Keratinocyte (primary cell): ENCODE data around the gene DTWD2.

Source experiments
- CTCF ChIP-seq, 3 experiments: IDR thresholded peaks in 1 of 3; conservative IDR thresholded peaks in 1 of 3; optimal IDR thresholded peaks in 1 of 3; 2 replicates in 2 of 3; 3 replicates in 1 of 3; pipeline versions ENCODE3 to v1.5.1; 2011; ENCODE audit warnings: low read length in 3 of 3, mild to moderate bottlenecking in 3 of 3, moderate library complexity in 2 of 3, control low read depth in 1 of 3, inconsistent platforms in 1 of 3; ENCODE audit not compliant: insufficient read depth in 2 of 3; ENCODE audit errors: extremely low read depth in 1 of 3
- EZH2 ChIP-seq: IDR thresholded peaks from one replicate; pipeline ENCODE4 v1.6.1; 2012; ENCODE audit warnings: inconsistent platforms, mild to moderate bottlenecking, low read length, moderate library complexity

GRCh38 chr5:118937393-118938061 lies 50.8 kb downstream of the DTWD2 start:
- TF ChIP-seq CTCF (optimal IDR thresholded peaks at IDR 0.05 in 1 of 3, IDR thresholded peaks at IDR 0.05 in 1 of 3, conservative IDR thresholded peaks at IDR 0.05 in 1 of 3; ENCODE audit: extremely low read depth in 1 of 3, insufficient read depth in 2 of 3, low read length in 3 of 3) (no peak), EZH2 (no peak)
